SU-DHL-6 (cell line): ENCODE data around the gene ALAS1.

Source experiments
- H2AFZ ChIP-seq: fragments of 200-600 bp; sonication (generic); 2 replicates; pipeline ENCODE4 v1.6.1; 2014; ENCODE audit warnings: low read depth, mild to moderate bottlenecking, moderate library complexity, mixed read lengths, antibody characterized with exemption, low read length; ENCODE audit not compliant: severe bottlenecking
- H3F3A ChIP-seq: fragments of 200-600 bp; shearing (Covaris generic); 2 replicates; pipeline ENCODE4 v1.6.0; 2016; ENCODE audit warnings: antibody characterized with exemption, mild to moderate bottlenecking; ENCODE audit not compliant: insufficient read depth
- H3K27ac ChIP-seq: fragments of 200-600 bp; sonication (generic); 2 replicates; pipeline ENCODE4 v1.5.1; 2016; ENCODE audit warnings: low read depth, mild to moderate bottlenecking, low read length, moderate library complexity, mixed read lengths
- H3K27me3 ChIP-seq: fragments of 200-600 bp; sonication (generic), shearing (Covaris generic); 2 replicates; pipeline ENCODE4 v1.6.0; 2014; ENCODE audit warnings: mild to moderate bottlenecking, low read length
- H3K36me3 ChIP-seq: fragments of 200-600 bp; sonication (generic); 2 replicates; pipeline ENCODE4 v1.6.1; 2014; ENCODE audit warnings: mild to moderate bottlenecking, low read length, mixed read lengths
- H3K4me2 ChIP-seq: fragments of 300-600, 200-600 bp; shearing (Covaris generic), sonication (generic); 2 replicates; pipeline ENCODE4 v1.6.0; 2014; ENCODE audit warnings: low read length, low read depth, mild to moderate bottlenecking; ENCODE audit not compliant: poor library complexity, severe bottlenecking
- H3K4me3 ChIP-seq: fragments of 200-600 bp; sonication (generic); 2 replicates; pipeline ENCODE4 v1.5.1; 2014; ENCODE audit warnings: antibody characterized with exemption, low read length, mild to moderate bottlenecking, mixed read lengths; ENCODE audit not compliant: insufficient read depth, poor library complexity, severe bottlenecking
- H3K79me2 ChIP-seq: fragments of 200-600 bp; sonication (generic); 2 replicates; pipeline ENCODE4 v1.6.1; 2014; ENCODE audit warnings: mild to moderate bottlenecking, low read length, moderate library complexity; ENCODE audit not compliant: insufficient read depth
- H3K9ac ChIP-seq: fragments of 200-600 bp; sonication (generic); 2 replicates; pipeline ENCODE4 v1.7.0; 2014; ENCODE audit warnings: mild to moderate bottlenecking, low read length
- H3K9me2 ChIP-seq: fragments of 200-600 bp; sonication (generic); replicated peaks from 2 replicates; pipeline ENCODE4 v1.6.1; 2014; ENCODE audit warnings: low read length; ENCODE audit not compliant: insufficient read depth
- H3K9me3 ChIP-seq: fragments of 200-600 bp; sonication (generic); 2 replicates; pipeline ENCODE4 v1.6.1; 2014; ENCODE audit warnings: low read length, mixed read lengths; ENCODE audit not compliant: insufficient read depth
- H4K20me1 ChIP-seq: fragments of 200-600 bp; sonication (generic); 2 replicates; pipeline ENCODE4 v1.6.1; 2014; ENCODE audit warnings: low read depth, mild to moderate bottlenecking, antibody characterized with exemption, low read length, moderate library complexity, mixed read lengths
- CTCF ChIP-seq: fragments of 200-600 bp; sonication (generic); IDR thresholded peaks from one replicate; pipeline ENCODE4 v1.5.1; 2017; ENCODE audit warnings: antibody characterized with exemption, mild to moderate bottlenecking, low read length, moderate library complexity; ENCODE audit not compliant: insufficient read depth, poor library complexity, severe bottlenecking
- EZH2phosphoT487 ChIP-seq: fragments of 200-600 bp; sonication (generic), shearing (Covaris generic); conservative IDR thresholded peaks from 2 replicates; pipeline ENCODE4 v1.6.1; 2018; ENCODE audit warnings: mild to moderate bottlenecking, antibody characterized with exemption, low read length, moderate library complexity, mixed read lengths

ALAS1 gene

GRCh38 chr3:52182196-52182595, 15.8 kb upstream of the ALAS1 start:
- no peaks in the 10 kb centered on the region for H3K36me3 ChIP-seq
- no peaks in the 10 kb centered on the region for H3F3A ChIP-seq
- H3K9ac ChIP-seq = no peak overlapping the region
- H3K9me3 ChIP-seq = no peaks in the 10 kb centered on the region
- H4K20me1 ChIP-seq = no peaks in the 10 kb centered on the region
- no peak for TF ChIP-seq CTCF
- no peak for TF ChIP-seq EZH2phosphoT487
- no peak overlapping the region for H3K27ac ChIP-seq
- no peak overlapping the region for H3K4me3 ChIP-seq
- H3K4me2 ChIP-seq = no peak overlapping the region
- H3K27me3 ChIP-seq = no peaks in the 10 kb centered on the region; the same call in 1 of the 2 replicates
- H3K9me2 ChIP-seq = no peaks in the 10 kb centered on the region
- no peak overlapping the region for H2AFZ ChIP-seq
- no peaks in the 10 kb centered on the region for H3K79me2 ChIP-seq

- Histone ChIP-seq H3K4me3 (no peak overlapping the region), H2AFZ (no peak overlapping the region), H3K27ac (no peak overlapping the region), H3K36me3 (no peaks in the 10 kb centered on the region), H3K9ac (no peak overlapping the region), H4K20me1 (no peaks in the 10 kb centered on the region), H3K79me2 (no peaks in the 10 kb centered on the region), H3F3A (no peaks in the 10 kb centered on the region), H3K4me2 (no peak overlapping the region), H3K9me3 (no peaks in the 10 kb centered on the region), H3K27me3 (no peaks in the 10 kb centered on the region; the same call in 1 of the 2 replicates), H3K9me2 (no peaks in the 10 kb centered on the region)
- no peak for TF ChIP-seq CTCF
Measured at GRCh38 chr3:52182691-52183090, 15.3 kb upstream of the ALAS1 start.

DNA sequence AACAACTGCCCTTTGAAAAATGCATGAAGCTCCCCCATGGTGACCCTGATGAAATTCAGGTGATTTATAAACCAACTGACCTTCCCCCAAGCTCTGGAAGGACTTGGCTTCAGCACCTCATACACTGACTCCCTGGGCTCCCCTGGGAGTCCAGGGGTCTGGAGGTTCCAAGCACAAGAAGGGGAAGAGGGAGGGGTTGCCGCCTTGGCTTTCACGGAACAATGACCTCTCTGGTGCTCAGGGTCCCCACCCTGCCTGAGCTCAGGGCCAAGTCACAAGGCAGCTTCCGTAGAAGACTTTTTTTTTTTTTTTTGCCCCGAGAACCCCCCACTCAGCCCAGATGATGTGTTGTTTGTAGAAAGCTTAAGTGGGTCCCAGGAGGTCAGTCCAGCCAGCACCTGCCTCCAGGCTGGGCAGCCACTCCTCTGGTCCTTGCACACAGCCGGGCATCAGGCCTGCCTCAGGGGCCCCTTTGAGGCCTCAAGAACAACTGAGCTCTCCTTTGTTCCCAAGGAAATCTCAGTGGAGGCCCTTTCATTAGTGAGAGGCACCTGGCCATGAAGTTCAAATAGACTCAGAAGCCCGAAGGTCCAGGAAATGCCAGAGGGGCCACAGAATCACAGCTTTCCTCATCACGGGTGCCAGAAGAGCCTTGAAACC, 14.0 kb upstream of the ALAS1 start:
- Histone ChIP-seq H4K20me1 (no peaks in the 10 kb centered on the region), H3F3A (no peaks in the 10 kb centered on the region), H3K4me3 (no peak overlapping the region), H3K27me3 (no peaks in the 10 kb centered on the region; the same call in 1 of the 2 replicates), H3K27ac (no peak overlapping the region), H3K9me2 (no peaks in the 10 kb centered on the region), H3K9me3 (no peaks in the 10 kb centered on the region), H3K79me2 (no peaks in the 10 kb centered on the region), H2AFZ (no peak overlapping the region), H3K36me3 (no peaks in the 10 kb centered on the region), H3K4me2 (no peak overlapping the region), H3K9ac (no peak overlapping the region)
- TF ChIP-seq CTCF (no peak), EZH2phosphoT487 (no peak)
